ENCODE data around the gene QSOX2.

DNA sequence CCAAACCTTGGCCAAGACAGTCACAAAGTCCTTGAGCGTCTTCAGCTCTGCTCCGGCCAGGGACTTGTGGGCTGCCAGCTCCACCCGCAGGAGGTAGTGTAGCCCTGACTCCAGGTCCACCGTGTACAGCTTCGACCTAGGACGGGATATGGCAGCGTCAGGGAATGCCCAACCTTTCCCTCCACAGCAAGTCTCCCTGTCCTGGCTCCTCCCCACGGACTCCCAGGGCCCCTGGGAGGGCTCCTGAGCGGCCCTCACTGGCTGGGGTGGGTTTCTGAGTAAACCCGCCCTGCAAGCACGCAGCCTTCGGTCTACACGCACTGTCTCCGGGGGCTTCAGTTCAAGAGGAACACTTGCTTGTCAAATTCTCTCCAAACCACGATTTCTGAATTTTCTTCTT lies 26.9 kb downstream of the QSOX2 start:
- TF ChIP-seq, protein P1, sequence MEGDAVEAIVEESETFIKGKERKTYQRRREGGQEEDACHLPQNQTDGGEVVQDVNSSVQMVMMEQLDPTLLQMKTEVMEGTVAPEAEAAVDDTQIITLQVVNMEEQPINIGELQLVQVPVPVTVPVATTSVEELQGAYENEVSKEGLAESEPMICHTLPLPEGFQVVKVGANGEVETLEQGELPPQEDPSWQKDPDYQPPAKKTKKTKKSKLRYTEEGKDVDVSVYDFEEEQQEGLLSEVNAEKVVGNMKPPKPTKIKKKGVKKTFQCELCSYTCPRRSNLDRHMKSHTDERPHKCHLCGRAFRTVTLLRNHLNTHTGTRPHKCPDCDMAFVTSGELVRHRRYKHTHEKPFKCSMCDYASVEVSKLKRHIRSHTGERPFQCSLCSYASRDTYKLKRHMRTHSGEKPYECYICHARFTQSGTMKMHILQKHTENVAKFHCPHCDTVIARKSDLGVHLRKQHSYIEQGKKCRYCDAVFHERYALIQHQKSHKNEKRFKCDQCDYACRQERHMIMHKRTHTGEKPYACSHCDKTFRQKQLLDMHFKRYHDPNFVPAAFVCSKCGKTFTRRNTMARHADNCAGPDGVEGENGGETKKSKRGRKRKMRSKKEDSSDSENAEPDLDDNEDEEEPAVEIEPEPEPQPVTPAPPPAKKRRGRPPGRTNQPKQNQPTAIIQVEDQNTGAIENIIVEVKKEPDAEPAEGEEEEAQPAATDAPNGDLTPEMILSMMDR (conservative IDR thresholded peaks at IDR 0.05; ENCODE audit: low read length): no peak
- no peak for TF ChIP-seq EZH2phosphoT487 (IDR thresholded peaks at IDR 0.05; ENCODE audit: borderline replicate concordance, low read depth, low read length)
